GM18511 (cell line): Measurements from ENCODE around the gene GRAP2.
A peak's percentile ranks its signal among the peaks of the same experiment; 100 is the strongest.
"Not testable (repeated sequence)": the region's sequence is repeated elsewhere in the genome, so short reads cannot be mapped to it uniquely, and the experiment has no call there.

Source experiments
- ATAC-seq: cut with Tn5 transposase; IDR thresholded peaks from one replicate; pipeline ENCODE4 v1.9.1; 2021; ENCODE audit warnings: mild to moderate bottlenecking, moderate library complexity; ENCODE audit not compliant: unreplicated experiment

The GRAP2 gene

GRCh38 chr22:39942439-39943230, 41.8 kb downstream of the GRAP2 start:
- ATAC-seq: no peak

DNA sequence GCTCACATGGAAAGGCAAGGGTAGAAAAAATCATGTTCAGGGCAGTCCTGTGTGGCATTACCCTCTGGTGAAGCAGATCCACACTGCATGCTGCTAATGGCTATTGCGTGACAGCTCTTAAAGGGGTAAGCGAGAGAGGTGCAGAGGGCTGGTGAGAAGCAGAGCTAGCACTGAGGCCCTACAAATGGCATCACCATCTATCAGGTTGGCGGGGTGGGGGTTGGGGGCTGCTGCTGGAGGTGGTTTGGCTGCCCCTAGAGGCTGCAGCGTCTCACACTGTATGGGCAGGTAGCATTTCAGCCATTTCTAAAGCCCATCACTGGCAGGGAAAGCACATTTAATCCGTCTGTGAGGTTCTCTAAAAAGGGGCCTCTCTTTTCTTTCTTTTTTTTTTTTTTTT, 42.5 kb downstream of the GRAP2 start:
- no peak for ATAC-seq

DNA sequence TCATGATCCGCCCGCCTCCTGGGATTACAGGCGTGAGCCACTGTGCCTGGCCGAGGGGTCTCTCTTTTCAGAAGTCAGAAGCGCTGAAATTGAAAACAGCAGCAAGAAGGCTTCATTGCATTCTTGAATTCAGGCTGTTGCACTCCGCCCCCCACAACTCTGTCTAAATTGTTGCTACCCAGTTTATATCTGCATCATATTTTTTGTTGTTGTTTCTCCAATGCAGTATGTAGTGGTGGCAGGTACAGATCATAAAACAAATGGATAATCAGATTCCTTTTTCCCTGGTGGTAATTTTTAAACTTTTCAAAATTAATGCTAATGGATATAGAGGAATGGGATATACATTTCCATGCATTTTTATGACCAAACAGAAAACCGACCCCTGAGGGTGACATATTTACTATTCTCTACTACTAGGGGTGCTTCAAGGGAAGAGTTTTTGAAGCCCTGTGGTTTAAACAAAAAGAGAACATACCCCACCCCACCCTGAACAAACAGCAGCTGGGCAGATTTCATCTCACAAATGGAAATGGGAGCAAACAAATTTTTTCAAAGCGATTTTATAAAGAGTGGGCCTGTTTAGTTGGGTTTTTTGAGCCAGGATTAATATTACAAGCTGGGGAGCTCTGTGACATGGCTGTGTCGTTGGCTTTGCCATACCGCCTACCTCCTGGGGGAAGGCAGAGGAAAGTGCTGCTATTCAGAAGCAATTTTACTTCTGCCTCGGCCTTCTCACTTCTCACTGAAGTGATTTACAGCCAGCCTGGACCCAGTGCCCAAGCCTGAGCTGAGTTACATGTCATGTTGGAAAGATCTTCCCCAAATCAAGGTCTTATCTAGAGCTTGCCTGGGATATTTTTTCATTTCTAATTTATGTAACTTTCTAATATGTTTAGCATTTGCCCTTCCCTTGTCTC, 43.3 kb downstream of the GRAP2 start:
- no peak for ATAC-seq

- ATAC-seq: no peak
These were observed 45.2 kb downstream of the GRAP2 start for GRCh38 chr22:39946126-39946502.

DNA sequence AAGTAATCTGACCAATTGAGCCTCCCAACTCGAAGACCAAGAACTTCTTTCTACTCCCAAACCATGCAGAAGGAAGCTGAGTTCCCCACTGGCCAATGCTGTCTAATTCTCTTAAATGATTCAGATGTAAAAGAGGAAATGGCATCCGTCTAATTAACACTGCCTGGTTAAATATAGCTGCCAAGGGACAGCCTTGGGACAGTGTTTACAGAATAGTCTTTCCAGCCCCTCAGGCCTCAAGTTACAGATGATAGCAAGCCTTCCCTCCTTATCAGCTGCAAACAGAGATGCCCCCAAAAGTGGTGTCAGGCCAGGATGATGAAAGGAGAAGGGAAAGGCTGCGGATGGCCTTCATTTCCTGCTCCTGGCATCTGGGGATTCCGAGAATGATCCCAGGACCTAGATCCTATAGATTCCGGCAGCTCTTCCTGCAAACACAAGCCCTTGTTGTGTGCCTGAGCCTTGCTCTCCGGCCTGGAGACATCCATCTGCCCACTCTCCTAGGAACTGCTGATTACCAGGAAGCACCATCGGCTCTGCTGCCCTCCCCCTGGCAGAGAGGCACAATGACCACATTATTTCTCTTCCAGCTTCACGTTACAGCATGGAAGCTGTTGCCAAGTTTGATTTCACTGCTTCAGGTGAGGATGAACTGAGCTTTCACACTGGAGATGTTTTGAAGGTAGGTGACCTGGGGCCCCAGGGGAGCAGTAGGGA, 45.8 kb downstream of the GRAP2 start:
- ATAC-seq: no peak

GRCh38 chr22:39947220-39948216, 46.6 kb downstream of the GRAP2 start:
- ATAC-seq: no peak

DNA sequence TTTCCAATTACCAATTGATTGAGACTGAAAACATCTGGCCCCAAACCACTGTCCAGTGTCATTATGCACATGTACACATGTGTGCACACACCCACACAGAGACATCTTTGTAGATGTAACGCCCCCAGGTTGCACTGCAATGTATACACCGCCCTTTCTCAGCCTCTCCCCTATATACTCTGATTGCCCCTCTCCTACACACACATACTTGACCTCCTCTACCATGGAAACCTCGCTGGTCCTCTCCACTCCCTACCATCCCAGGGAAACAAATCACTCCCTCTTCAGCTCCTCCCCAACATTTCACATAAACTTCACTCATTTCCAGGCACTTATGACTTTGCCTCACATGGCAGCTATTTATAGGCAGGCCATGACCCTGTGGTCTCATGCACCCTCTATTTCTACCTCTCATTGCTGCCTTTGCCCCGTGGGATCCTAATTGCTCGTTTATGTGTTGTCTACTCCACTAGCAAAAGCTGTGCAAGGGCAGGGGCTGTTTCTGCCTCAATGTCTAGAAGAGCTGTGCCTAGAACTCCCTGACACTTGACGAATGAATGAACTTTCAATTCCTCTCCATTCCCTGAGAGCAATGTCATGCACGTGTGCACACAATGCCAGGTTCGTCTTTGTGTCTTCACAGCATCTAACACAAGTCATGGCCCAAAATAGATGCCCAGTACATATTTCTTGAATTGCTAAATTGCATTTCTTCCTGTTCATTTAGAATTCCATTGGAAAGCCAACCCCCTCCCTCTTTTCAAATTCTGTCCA, 49.3 kb downstream of the GRAP2 start:
- no peak for ATAC-seq

DNA sequence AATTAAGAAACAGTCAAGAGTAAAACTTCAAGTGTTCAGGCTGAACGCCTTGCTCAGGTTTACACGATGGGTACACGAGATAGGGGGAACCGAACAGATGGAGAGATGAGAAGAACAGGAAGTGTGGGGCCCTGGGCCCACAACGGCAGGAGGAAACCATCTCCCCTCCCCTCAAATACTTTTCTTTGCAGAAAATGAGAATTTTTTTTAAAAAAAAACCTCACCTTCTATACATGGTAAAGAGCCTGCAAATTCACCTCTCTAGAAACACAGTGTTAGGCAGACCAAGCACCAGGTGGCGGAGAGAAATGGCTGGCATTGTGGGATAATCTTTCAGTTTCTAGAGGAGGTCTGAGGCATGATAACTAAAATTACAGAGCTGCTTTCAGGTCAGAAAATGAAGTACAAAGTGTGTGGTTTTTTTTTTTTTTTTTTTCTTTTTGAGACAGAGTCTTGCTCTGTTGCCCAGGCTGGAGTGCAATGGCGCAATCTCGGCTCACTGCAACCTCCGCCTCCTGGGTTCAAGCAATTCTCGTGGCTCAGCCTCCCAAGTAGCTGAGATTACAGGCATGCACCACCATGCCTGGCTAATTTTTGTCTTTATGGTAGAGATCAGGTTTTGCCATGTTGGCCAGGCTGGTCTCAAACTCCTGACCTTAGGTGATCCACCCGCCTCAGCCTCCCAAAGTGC, 50.9 kb downstream of the GRAP2 start:
- not testable (repeated sequence) for ATAC-seq

- ATAC-seq: no peak
These were observed 51.5 kb downstream of the GRAP2 start for GRCh38 chr22:39952347-39952746.

GRCh38 chr22:39953101-39953500, 52.2 kb downstream of the GRAP2 start:
- no peak for ATAC-seq

GRCh38 chr22:39954584-39955055, 53.7 kb downstream of the GRAP2 start:
- ATAC-seq: no peak

GRCh38 chr22:39955675-39956074, 54.8 kb downstream of the GRAP2 start:
- ATAC-seq: no peak

DNA sequence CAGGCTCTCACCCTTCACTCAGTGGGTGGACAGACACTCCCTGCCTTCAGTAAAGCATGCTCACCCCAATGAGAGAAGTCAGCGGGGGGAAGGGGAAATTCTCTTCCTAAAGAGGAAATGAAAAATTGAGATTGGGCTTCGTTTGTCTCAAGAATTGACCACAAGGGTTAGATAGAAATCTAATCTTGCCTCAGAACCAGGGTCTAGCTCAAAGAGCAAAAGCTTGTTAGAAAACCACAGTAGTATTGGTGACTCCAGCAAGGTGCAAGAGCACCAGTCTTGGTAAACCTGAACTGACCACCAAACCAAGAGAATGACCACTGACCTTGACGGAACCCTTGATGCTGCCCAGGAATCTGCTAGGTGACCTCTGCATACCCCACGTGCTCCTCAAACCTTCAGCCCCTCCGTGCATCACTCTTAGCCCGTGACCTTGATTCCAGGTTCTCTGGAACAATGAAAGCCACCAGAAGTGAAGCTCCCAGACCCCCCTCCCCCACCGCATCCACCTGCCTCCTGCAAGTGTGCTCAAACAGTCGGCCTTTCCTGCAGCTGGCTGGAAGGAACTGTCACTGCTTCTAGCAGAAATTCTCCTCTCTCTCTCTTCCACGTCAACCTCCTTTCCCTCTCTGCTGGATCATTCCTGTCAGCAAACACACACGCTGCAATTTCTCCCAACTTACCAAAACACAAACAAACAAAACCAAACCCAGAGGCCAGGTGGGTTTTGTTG, 56.2 kb downstream of the GRAP2 start:
- ATAC-seq: peak; percentile 49

- ATAC-seq: no peak
These were observed 57.3 kb downstream of the GRAP2 start for GRCh38 chr22:39958009-39958711.

DNA sequence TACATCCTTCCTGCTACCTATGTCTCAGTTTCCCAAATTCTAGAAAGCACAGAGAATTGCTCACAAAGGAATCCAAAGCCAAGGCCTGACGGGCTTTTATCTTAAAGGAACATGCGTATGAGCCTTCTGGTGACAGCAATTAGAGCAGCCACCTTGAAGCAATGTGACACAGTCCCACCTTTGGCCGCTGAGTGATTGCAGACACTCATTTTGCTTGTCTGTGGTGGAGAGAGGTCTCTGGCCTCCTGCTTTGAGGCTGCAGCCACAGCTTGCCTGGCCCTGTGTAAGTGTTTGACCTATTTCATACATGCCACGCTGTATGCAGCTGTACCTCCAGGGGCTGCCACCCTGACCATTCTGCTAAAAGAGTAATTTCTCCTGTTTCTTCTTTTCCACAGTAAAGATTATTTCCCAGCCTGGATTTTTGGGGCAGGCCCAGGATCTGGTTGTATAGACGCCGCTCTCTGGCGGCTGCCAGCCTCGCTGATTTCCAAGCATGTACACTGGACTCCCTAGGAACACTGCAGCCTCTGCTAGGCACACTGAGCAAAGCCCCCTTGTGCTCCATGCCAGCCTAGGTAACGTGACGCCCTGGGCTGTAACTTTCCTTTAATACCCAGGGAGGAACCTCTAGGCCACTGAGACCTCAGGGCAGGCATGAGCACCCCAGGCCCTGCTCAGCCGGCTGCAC, 58.2 kb downstream of the GRAP2 start:
- ATAC-seq: no peak

DNA sequence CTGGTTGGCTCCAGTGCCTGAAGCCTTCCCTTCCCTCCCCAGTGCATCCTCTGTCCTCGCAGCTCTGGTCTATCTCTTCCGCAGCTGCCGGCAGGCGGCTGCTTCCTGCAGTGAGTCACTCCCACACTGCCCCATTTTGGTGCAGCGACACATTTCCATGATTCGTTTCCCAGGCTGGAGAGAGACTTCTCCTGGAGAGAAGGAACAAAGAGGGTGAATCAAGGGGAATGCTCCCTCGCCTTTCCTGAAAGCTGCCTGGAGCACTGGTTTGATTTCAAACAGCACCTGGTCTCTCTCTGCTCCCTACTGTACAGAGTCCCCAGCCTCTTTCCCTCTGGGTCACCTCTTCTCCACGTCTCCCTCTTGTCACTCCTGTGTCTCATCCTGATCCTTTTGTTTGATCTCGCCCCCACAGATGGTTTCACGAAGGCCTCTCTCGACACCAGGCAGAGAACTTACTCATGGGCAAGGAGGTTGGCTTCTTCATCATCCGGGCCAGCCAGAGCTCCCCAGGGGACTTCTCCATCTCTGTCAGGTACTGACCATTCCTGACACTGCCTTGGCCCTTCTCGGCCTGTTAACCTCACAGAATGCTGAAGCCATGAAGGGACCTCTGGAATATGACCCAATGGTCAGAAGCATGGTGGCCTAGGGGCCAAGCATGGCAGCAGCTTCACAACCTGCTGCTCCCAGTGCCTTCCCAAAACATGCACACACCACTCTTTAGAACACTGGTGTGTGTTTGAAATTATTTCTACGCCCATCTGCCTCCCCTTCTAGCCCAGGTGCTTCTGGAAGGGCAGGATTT, 59.0 kb downstream of the GRAP2 start, which contains the start of gene TMA7B:
TMA7B (plus strand) TSS at position 758 of the 808 bp plus-strand sequence. CDS start 3,978 bp downstream, outside the sequence.
- no peak for ATAC-seq
